ENCODE results near the gene PTPRS. TPM values are rescaled to one million over a fixed set of nuclear protein-coding genes. Genes with fewer than 3 reads are reported as not detected.
"Not testable (repeated sequence)": the region's sequence is repeated elsewhere in the genome, so short reads cannot be mapped to it uniquely, and the experiment has no call there.

The PTPRS gene
- total RNA-seq, 1 donor from 2014 or later = 6.5 TPM

GRCh38 chr19:5333581-5334365 is 6.8 kb downstream of the PTPRS start:
- no peak for DNase-seq (ENCODE audit: low read depth in 2 of 2)

GRCh38 chr19:5332501-5332900 is 8.1 kb downstream of the PTPRS start:
- no peak for DNase-seq (ENCODE audit: low read depth in 2 of 2)

- no peak for DNase-seq (ENCODE audit: low read depth in 2 of 2)
Observed at GRCh38 chr19:5331790-5332189, 8.8 kb downstream of the PTPRS start.

DNA sequence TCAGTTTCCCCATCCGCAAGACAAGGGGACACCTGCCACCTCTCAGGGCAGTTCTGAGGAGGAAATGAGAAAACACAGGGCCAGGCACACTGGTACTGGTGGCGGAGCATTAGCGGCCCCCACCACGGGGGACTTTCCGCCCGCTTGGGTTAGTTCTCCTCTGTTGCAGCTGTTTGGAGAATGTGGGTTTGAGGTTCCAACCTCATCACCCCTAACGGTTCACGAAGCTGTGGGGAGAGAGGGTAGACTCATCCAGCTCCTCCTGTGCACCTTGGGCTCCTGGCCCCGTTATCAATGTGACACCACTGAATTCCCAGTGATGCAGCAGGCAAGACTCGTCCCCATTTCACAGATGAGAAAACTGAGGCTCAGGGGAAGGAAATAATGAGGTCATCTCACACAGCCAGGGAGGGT is 10.3 kb downstream of the PTPRS start:
- DNase-seq (ENCODE audit: low read depth in 2 of 2) = no peak

GRCh38 chr19:5329141-5329540 is 11.5 kb downstream of the PTPRS start:
- no peak for DNase-seq (ENCODE audit: low read depth in 2 of 2)

- not testable (repeated sequence) for DNase-seq (ENCODE audit: low read depth in 2 of 2)
Observed at GRCh38 chr19:5328407-5328806, 12.2 kb downstream of the PTPRS start.

DNA sequence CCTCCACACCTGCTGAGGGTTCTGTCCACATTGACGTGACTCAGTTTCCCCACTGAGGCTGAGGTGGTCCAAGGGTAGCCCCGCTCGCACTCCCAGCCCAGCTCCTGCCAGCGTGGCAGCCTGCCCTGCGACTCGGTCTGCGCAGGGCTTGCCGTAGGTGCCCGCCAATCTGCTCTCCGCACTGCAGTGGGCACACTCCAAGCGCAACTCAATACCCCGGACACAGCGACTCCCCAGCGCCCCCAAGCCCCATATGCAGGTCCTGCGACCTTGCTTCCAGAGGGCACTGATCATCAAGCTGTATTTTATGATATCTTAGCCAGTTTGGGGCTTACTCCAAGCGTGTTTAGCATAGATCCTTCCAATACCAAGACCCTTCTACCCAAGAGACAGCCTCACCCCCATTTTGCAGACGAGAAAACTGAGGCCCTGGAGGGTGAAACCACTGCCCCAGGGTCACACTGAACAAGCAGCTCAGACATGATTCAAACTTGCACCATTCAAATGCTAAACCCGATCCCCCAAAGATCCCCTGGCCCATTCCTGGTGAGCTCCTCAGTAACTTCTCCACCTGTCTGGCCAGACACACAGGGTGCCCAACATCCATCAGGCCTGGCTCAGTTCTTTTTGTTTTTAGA is 13.5 kb downstream of the PTPRS start:
- DNase-seq (ENCODE audit: low read depth in 2 of 2) = no peak

DNA sequence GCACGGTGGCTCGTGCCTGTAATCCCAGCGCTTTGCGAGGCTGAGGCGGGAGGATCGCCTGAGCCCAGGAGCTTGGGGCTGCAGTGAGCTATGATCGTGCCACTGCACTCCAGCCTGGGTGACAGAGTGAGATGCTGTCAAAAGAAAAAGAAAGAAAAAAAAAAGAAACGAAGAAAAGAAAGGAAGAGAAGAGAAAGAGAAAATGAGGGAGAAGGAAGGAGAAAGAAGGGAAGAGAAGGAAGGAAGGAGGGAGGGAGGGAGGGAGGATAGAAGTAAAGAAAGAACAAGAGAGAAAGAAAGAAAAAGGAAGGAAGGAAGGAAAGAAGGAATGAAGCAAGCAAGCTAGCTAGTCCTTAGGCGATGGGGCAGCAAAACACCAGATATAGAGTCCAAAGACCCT is 14.1 kb downstream of the PTPRS start:
- no peak for DNase-seq (ENCODE audit: low read depth in 2 of 2)

GRCh38 chr19:5324947-5325346 is 15.7 kb downstream of the PTPRS start:
- DNase-seq (ENCODE audit: low read depth in 2 of 2) = no peak

GRCh38 chr19:5323475-5323811 is 17.2 kb downstream of the PTPRS start:
- DNase-seq (ENCODE audit: low read depth in 2 of 2) = no peak

DNA sequence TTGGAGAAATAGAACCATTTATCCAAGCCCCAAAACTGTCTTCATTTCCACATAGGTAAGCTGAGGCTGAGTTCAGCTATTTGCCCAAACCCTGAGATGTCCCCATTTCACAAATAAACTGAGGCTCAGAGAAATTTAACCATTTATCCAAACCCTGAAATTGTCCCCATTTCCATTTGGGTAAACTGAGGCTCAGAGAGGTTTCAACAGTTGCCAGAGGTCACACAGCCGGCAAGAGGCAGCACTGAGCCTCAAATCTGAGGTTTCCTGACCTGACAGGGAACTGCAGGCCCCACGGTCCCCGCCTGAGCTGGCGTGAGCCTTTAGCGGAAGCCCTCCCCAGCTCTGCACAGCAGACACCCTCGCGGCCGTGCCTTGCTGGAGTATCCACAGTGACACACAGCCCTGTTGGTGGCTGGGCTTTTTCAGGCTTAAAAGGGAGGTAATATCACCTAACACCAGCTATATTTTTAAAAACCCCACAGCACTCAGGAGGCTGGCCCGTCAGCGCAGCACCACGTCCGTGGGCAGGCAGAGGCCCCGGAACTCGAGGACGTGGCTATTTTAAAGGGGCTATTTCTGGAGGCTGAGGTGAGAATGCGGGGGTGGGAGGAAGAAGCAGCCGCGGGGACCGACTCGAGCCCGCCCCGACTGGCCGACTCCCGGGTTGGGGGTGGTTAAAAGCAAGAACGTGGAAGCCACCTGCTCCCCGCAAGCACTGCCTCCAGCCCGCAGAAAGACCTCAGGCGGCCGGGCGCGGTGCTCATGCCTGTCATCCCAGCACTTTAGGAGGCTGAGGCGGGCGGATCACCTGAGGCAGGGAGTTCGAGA is 18.5 kb downstream of the PTPRS start:
- no peak for DNase-seq (ENCODE audit: low read depth in 2 of 2)

- DNase-seq (ENCODE audit: low read depth in 2 of 2) = no peak
Observed at GRCh38 chr19:5321066-5321642, 19.5 kb downstream of the PTPRS start.

GRCh38 chr19:5319516-5319915 is 21.1 kb downstream of the PTPRS start:
- no peak for DNase-seq (ENCODE audit: low read depth in 2 of 2)

GRCh38 chr19:5318306-5318705 is 22.3 kb downstream of the PTPRS start:
- DNase-seq (ENCODE audit: low read depth in 2 of 2) = no peak

- no peak for DNase-seq (ENCODE audit: low read depth in 2 of 2)
Observed at GRCh38 chr19:5317321-5317720, 23.3 kb downstream of the PTPRS start.

GRCh38 chr19:5316138-5316537 is 24.5 kb downstream of the PTPRS start:
- peak in 1 of 2 donors; percentile 77 for DNase-seq (ENCODE audit: low read depth in 2 of 2)

- DNase-seq (ENCODE audit: low read depth in 2 of 2) = no peak
Observed at GRCh38 chr19:5314907-5315298, 25.7 kb downstream of the PTPRS start.

DNA sequence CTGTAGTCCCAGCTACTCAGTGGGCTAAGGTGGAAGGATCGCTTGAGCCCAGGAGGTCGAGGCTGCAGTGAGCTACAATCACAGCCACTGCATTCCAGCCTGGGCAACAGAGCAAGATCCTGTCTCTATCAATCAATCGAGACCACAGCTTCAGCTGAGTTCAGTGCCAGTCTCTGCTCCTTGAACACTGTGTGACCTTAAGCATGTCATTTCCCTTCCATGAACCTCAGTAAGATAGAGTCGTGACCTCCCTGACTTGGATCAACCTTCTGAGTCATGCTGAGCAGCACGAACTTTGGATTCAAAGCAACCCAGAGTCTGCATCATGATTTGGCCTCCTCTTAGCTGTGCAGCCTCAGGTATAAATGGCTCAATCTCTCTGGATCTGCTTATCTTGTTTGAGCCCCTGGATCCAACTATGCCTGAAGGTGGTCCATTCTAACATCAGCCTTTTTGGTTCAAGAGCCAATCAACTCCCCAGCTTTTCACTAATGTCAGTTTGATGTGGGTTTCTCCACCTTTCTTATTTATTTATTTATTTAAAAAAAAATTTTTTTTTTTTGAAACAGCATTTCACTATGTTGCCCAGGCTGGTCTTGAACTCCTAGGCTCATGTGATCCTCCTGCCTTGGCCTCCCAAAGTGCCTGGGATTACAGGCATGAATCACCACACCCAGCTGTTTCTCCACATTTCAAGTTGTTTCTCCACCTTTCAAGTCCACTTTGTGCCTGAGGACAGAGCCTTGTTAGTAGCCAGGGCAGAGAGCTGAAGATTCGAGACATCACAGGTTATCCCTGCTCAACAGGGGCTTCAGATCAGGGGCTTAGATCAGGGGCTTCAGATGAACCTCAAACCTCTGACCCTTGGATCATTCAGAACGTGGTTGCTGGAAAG is 26.4 kb downstream of the PTPRS start:
- DNase-seq (ENCODE audit: low read depth in 2 of 2) = no peak

- peak; percentile 28 to 90 for DNase-seq (ENCODE audit: low read depth in 2 of 2)
Observed at GRCh38 chr19:5313307-5313706, 27.3 kb downstream of the PTPRS start.

GRCh38 chr19:5312058-5312457 is 28.6 kb downstream of the PTPRS start:
- DNase-seq (ENCODE audit: low read depth in 2 of 2) = no peak

Data from lung microvascular endothelial cell (primary cell).